ENCODE results near the gene HIVEP3.

The HIVEP3 gene

DNA sequence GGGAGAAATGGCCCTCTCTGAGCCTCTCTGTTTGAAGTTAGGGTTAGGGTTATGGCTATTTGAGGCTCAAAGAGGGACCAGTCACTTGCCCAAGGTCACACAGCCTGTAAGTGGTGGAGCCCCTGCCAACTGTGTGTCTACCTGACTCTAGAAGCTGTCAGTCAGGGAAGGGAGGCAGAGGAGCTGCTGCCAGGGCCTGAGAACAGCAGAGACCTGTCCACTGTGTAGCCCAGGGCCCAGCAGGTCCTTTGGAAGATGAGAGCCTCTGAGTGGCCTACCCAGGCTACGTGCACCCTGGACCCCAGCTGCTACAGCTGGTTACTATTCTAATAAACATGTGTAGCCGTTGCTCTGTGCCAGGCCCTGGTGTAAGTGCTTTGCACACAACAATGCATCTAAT, 419.1 kb downstream of the HIVEP3 start:
- no peak for TF ChIP-seq POLR2A (IDR thresholded peaks at IDR 0.05; ENCODE audit: extremely low read depth, insufficient read length)
- TF ChIP-seq, protein P1, sequence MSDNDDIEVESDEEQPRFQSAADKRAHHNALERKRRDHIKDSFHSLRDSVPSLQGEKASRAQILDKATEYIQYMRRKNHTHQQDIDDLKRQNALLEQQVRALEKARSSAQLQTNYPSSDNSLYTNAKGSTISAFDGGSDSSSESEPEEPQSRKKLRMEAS (IDR thresholded peaks at IDR 0.05; ENCODE audit: low read depth, low read length), result no peak
- no peak for TF ChIP-seq MYC (IDR thresholded peaks at IDR 0.05; ENCODE audit: low read depth, low read length)
- TF ChIP-seq, protein P2, sequence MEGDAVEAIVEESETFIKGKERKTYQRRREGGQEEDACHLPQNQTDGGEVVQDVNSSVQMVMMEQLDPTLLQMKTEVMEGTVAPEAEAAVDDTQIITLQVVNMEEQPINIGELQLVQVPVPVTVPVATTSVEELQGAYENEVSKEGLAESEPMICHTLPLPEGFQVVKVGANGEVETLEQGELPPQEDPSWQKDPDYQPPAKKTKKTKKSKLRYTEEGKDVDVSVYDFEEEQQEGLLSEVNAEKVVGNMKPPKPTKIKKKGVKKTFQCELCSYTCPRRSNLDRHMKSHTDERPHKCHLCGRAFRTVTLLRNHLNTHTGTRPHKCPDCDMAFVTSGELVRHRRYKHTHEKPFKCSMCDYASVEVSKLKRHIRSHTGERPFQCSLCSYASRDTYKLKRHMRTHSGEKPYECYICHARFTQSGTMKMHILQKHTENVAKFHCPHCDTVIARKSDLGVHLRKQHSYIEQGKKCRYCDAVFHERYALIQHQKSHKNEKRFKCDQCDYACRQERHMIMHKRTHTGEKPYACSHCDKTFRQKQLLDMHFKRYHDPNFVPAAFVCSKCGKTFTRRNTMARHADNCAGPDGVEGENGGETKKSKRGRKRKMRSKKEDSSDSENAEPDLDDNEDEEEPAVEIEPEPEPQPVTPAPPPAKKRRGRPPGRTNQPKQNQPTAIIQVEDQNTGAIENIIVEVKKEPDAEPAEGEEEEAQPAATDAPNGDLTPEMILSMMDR (IDR thresholded peaks at IDR 0.05; ENCODE audit: low read depth, low read length), result no peak
- no peak overlapping the region for H3K4me3 ChIP-seq (ENCODE audit: low read depth, low read length)
- no peak for DNase-seq (ENCODE audit: low read depth)

DNA sequence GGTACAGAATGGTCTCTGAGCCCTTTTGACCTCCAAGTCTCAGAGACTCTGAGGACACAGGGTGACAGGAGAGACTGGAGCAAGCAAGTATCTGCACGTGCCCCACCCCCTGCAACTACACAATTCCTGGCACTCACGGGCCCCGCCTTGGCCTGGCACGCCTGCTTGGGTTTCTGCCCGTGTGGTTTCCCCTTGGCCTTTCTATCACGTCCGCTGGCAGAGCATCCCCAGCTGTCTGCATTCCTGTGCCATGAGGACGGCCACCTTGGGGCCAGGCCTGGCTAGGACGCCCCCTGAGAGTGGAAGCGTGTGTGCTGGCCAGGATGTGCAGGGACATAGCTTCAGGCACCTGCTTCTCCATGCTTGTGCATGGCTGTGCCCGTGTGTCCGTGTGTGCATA, 419.9 kb downstream of the HIVEP3 start:
- no peak for DNase-seq (ENCODE audit: low read depth)

DNA sequence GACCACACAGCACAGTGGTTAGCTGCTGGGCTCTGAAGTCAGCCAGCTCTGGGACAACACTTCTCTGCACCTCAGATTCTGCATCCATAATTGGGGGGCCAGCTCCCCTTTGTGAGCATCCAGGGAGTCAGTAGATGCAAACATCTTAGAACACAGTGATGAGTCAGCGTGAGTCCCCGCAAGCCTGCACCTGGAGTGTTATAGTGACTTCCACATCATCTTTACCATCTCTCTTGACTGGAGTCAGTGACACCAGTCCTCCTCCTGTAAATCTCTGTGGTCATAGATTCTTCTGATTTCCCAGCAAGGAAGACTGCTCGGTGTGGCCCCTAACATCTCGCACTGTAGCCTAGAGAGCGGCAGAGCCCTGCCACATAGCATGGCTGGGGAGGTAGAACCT, 420.3 kb downstream of the HIVEP3 start:
- no peak overlapping the region for H3K4me3 ChIP-seq (ENCODE audit: low read depth, low read length)
- no peak for DNase-seq (ENCODE audit: low read depth)
- TF ChIP-seq, protein P2 (IDR thresholded peaks at IDR 0.05; ENCODE audit: low read depth, low read length), result no peak
- TF ChIP-seq MYC (IDR thresholded peaks at IDR 0.05; ENCODE audit: low read depth, low read length) (no peak), POLR2A (IDR thresholded peaks at IDR 0.05; ENCODE audit: extremely low read depth, insufficient read length) (no peak)
- TF ChIP-seq, protein P1 (IDR thresholded peaks at IDR 0.05; ENCODE audit: low read depth, low read length), result no peak

More for the DNA sequence above, 419.9 kb downstream of the HIVEP3 start:
- no peak for TF ChIP-seq MYC (IDR thresholded peaks at IDR 0.05; ENCODE audit: low read depth, low read length)
- TF ChIP-seq, protein P1 (IDR thresholded peaks at IDR 0.05; ENCODE audit: low read depth, low read length), result no peak
- H3K4me3 ChIP-seq (ENCODE audit: low read depth, low read length), result no peak overlapping the region

DNA sequence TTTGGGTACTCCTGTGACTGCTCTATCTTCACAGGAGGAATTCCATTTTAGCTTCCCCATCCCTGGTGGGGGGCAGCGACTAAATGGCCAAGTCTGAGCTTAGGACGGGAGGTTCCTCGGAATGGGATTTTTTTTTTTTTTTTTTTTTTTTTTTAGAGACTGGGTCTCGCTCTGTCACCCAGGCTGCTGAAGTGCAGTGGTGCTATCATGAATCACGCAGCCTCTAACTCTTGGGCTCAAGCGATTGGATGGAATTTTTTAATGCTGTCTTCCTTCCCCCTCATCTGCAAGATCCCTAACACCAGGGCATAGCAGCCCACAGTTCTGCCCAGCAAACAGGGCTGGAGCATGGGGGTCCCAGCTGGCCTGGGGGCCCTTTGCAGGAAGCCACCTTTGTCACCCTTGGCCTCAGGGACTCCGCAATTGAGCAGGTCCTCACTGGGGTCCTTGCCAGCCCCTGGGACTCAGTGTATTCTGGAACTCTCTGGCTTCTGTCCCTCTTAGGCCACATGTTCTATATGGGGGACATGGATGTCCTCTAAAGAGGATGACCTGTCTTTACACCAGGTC, 421.2 kb downstream of the HIVEP3 start:
- TF ChIP-seq MYC (IDR thresholded peaks at IDR 0.05; ENCODE audit: low read depth, low read length) (no peak), POLR2A (IDR thresholded peaks at IDR 0.05; ENCODE audit: extremely low read depth, insufficient read length) (no peak)
- TF ChIP-seq, protein P1 (IDR thresholded peaks at IDR 0.05; ENCODE audit: low read depth, low read length), result no peak
- TF ChIP-seq, protein P2 (IDR thresholded peaks at IDR 0.05; ENCODE audit: low read depth, low read length), result no peak
- no peak for DNase-seq (ENCODE audit: low read depth)
- H3K4me3 ChIP-seq (ENCODE audit: low read depth, low read length), result no peak overlapping the region

DNA sequence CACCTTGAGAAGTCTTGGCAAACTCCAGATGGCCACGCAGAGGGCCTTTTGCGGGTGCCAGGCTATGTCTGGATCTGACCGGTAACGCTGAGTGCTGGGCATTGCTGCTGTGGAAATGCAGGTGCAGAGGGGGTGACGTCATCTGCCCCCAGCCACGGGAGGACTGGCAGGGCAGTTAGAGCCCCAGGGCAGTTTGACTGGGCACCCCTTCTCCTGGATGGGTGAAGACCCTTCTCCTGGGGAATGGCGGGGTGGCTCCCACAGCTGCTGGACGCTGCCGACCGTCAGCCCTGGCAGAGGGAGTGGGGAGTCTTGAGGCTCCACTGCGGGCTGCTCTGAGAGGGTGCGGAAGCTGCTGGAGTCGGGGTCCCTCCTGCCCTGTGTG, 421.7 kb downstream of the HIVEP3 start:
- TF ChIP-seq, protein P1 (IDR thresholded peaks at IDR 0.05; ENCODE audit: low read depth, low read length), result no peak
- TF ChIP-seq MYC (IDR thresholded peaks at IDR 0.05; ENCODE audit: low read depth, low read length) (no peak), POLR2A (IDR thresholded peaks at IDR 0.05; ENCODE audit: extremely low read depth, insufficient read length) (no peak)
- TF ChIP-seq, protein P2 (IDR thresholded peaks at IDR 0.05; ENCODE audit: low read depth, low read length), result no peak
- H3K4me3 ChIP-seq (ENCODE audit: low read depth, low read length), result no peak overlapping the region
- DNase-seq (ENCODE audit: low read depth), result no peak

DNA sequence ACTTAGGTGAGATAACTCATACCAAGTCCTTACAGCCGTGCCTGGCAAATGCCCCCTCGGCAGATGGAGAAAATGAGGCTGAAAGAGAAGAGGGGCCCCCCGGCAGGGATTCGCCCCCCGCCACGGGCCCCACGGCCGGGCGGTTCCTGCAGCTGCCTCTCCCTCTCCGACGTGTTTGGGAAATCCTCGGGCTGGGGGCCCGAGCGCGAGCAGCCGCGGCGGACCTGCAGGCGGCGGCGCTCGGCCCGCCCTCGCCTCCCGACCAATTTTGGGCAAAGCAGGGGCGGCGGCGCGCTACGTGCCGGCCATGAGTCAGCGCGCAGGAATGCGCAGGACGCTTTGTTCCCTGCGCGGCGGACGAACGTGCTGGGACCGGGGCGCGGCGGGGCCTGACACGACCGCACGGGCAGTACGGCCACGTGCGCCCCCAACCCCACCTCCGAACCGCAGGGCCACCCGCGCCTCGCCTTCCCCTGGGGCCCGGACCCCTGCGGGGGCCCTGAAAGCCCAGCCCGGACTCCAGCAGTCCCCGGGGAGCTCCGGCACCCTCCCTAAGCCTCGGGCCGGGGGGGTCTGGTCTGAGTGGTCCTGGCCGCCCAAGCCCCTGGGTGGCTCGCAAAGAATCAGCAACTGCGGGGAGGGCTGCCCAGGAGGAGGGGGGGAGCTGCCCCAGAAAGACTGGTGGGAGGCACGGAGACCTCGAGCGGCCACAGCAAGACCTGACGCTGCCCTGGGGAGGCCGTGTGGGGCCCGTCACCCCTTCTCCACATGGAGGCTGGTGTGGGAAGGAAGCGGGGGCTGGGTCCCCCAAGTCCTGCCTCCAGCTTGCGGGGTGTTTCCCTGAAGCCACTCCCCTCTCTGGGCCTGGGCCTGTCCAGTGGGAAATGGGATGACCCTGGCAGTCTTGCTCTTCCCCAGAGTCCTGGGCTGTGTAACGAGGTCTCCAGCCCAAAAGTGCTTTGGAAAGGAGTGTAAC, 422.4 kb downstream of the HIVEP3 start:
- peak; percentile 84 for DNase-seq (ENCODE audit: low read depth)
- TF ChIP-seq, protein P1 (IDR thresholded peaks at IDR 0.05; ENCODE audit: low read depth, low read length), result peak; percentile 80
- TF ChIP-seq MYC (IDR thresholded peaks at IDR 0.05; ENCODE audit: low read depth, low read length) (peak; percentile 75), POLR2A (IDR thresholded peaks at IDR 0.05; ENCODE audit: extremely low read depth, insufficient read length) (peak; percentile 14)
- TF ChIP-seq, protein P2 (IDR thresholded peaks at IDR 0.05; ENCODE audit: low read depth, low read length), result no peak
- H3K4me3 ChIP-seq (ENCODE audit: low read depth, low read length), result peak overlapping the region; percentile 36
